ENCODE results near the gene HERC4.

Gene HERC4

DNA sequence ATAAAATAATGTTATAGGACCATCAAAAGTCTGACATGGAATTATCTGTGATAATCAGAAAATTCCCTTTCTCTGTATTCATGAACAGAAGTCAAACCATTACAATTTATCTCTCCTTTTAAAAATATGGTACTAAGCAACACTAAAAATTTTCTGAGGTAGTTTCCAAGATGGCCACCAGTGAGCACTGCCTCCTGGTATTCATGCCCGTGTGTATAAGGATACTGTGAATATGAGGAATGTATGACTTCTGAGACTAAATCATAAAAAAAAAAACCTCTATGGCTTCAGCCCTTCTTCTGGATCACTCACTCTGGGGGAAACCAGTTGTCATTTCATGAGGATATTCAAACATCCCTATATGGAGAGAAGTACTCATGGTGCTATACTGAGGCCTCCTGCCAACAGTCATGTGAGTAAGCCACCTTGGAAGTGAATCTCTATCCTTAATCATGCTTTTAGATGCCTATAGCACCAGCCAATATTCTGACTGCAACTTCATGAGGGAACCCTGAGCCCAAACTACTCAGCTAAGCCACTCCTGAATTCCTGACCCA, 149.6 kb downstream of the HERC4 start:
- TF ChIP-seq, protein P1, sequence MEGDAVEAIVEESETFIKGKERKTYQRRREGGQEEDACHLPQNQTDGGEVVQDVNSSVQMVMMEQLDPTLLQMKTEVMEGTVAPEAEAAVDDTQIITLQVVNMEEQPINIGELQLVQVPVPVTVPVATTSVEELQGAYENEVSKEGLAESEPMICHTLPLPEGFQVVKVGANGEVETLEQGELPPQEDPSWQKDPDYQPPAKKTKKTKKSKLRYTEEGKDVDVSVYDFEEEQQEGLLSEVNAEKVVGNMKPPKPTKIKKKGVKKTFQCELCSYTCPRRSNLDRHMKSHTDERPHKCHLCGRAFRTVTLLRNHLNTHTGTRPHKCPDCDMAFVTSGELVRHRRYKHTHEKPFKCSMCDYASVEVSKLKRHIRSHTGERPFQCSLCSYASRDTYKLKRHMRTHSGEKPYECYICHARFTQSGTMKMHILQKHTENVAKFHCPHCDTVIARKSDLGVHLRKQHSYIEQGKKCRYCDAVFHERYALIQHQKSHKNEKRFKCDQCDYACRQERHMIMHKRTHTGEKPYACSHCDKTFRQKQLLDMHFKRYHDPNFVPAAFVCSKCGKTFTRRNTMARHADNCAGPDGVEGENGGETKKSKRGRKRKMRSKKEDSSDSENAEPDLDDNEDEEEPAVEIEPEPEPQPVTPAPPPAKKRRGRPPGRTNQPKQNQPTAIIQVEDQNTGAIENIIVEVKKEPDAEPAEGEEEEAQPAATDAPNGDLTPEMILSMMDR (IDR thresholded peaks at IDR 0.05), result no peak
- TF ChIP-seq ZFX (IDR thresholded peaks at IDR 0.05; ENCODE audit: borderline replicate concordance), result no peak
- H3K27ac ChIP-seq, result no peak overlapping the region

DNA sequence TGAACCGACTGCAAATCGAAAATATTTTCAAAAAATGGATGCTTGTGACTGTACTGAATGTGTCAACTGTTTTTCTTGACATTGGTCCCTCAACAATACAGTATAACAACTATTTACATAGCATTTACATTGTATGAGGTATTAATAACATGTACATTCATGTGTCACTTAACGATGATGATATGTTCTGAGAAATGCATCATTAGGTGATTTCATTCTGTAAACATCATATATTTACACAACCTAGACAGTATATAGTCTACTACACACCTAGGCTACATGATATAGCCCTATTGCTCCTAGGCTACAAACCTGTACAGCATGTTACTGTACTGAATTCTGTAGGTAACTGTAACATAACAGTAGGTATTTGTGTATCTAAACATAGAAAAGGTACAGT, 150.9 kb downstream of the HERC4 start:
- no peak overlapping the region for H3K27ac ChIP-seq

DNA sequence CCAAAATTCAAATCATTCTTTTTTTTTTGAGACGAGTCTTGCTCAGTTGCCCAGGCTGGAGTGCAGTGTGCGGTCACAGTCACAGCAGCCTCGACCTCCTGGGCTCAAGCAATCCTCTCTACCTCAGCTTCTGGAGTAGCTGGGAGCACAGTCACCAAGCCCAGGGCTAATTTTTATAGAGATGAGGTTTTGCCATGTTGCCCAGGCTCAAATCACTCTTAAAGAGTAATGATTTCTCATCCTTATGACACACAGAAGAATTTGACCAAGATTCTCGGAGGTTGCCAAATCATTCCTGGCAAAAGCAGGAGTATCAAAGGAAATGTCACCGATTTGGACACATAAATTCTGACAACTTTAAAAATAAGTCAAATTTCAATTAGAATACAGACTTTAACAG, 151.5 kb downstream of the HERC4 start:
- no peak for TF ChIP-seq ZFX (IDR thresholded peaks at IDR 0.05; ENCODE audit: borderline replicate concordance)
- TF ChIP-seq, protein P1 (IDR thresholded peaks at IDR 0.05), result no peak
- no peak overlapping the region for H3K27ac ChIP-seq

More for the DNA sequence above, 150.9 kb downstream of the HERC4 start:
- TF ChIP-seq ZFX (IDR thresholded peaks at IDR 0.05; ENCODE audit: borderline replicate concordance), result no peak
- TF ChIP-seq, protein P1 (IDR thresholded peaks at IDR 0.05), result no peak

DNA sequence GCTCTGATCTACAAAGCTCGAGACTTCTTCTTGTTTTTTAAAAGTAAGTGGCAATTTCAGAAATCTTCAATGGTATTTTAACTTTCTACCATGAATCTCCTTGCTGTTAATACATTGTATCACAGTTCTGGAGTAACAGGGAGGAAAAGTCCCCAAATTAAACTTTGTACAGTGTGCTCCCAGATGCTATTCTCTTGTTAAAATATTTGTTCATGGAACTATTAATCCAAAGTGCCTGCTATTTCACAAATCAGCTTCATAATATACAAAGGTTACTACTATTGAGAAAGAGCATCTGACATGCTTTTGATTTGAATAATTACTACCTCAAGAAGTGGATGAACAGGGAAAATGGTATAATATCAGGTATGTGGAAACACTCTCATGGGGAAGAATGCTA, 154.0 kb downstream of the HERC4 start:
- no peak overlapping the region for H3K27ac ChIP-seq
- TF ChIP-seq, protein P1 (IDR thresholded peaks at IDR 0.05), result no peak

DNA sequence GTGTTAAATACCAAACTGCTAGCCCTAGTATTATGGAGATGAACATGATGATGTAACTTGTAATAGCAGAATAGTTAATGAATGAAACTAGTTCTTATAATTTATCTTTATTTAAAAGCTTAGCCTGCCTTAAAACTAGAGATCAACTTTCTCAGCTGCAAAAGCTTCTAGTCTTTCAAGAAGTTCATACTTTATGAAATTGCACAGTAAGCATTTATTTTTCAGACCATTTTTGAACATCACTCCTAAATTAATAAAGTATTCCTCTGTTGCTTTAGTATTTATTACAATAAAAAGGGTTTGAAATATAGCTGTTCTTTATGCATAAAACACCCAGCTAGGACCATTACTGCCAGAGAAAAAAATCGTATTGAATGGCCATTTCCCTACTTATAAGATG, 157.4 kb downstream of the HERC4 start:
- TF ChIP-seq ZFX (IDR thresholded peaks at IDR 0.05; ENCODE audit: borderline replicate concordance), result no peak
- TF ChIP-seq, protein P1 (IDR thresholded peaks at IDR 0.05), result no peak
- H3K27ac ChIP-seq, result no peak overlapping the region

DNA sequence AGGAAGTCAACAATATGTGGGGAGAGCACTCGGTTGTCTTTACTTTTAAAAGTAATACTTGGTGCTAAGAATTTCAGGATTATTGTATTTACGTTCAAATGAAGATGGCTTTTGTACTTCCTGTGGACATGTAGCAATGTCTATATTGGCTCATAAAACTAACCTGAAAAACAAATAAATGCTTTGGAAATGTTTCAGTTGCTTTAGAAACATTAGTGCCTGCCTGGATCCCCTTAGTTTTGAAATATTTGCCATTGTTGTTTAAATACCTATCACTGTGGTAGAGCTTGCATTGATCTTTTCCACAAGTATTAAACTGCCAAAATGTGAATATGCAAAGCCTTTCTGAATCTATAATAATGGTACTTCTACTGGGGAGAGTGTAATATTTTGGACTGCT, 157.9 kb downstream of the HERC4 start:
- 0 out of 2 replicates have a peak overlapping the region, but pooled peaks have one; percentile 5 for H3K27ac ChIP-seq
- no peak for TF ChIP-seq ZFX (IDR thresholded peaks at IDR 0.05; ENCODE audit: borderline replicate concordance)
- TF ChIP-seq, protein P1 (IDR thresholded peaks at IDR 0.05), result no peak

DNA sequence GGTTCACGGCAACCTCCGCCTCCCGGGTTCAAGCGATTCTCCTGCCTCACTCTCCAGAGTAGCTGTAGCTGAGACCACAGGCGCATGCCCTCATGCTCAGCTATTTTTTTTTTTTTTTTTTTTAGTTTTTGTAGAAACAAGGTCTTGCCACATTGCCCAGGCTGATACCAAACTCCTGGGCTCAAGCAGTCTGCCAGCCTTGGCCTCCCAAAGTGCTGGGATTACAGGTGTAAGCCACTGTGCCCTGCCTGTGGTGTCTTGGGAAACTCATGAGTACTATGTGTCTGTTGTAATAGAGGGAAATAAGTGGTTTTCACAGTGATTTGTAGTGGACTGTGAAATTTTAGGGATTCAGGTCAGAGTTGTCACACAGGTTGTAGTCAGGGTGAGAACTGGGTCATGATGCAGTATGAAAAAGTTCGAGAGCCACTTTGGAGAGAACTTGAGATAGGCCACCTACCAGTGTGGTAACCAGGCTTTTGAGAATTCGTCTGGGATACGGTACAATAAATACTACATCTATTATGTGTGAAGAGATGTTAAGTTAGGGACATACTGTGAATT, 160.2 kb downstream of the HERC4 start:
- no peak overlapping the region for H3K27ac ChIP-seq
- TF ChIP-seq, protein P1 (IDR thresholded peaks at IDR 0.05), result no peak
- no peak for TF ChIP-seq ZFX (IDR thresholded peaks at IDR 0.05; ENCODE audit: borderline replicate concordance)

Measured in 22Rv1 (cell line).